Sigmoid colon (tissue), 7 donors: ENCODE results near the gene EAPP. TPM values are rescaled to one million over a fixed set of nuclear protein-coding genes. Genes with fewer than 3 reads are reported as not detected.
A peak's percentile ranks its signal among the peaks of the same experiment; 100 is the strongest.

Source experiments
- DNase-seq: peaks from one replicate; pipeline ENCODE4 v3.0.0-alpha.2; 2019
- H3K27ac ChIP-seq, 4 donors: fragments of 200-600 bp; sonication (generic); one replicate each; pipeline ENCODE4 v1.5.1; 2016 to 2019; ENCODE audit warnings: mild to moderate bottlenecking in 1 of 4
- H3K27me3 ChIP-seq, 3 donors: fragments of 200-600 bp; sonication (generic); one replicate each; pipeline ENCODE4 v1.5.1; 2019; ENCODE audit warnings: mild to moderate bottlenecking in 1 of 3
- H3K36me3 ChIP-seq, 4 donors: fragments of 200-600 bp; sonication (generic); one replicate each; pipeline ENCODE4 v1.5.1; 2016 to 2019
- H3K4me1 ChIP-seq, 4 donors: fragments of 200-600 bp; sonication (generic); one replicate each; pipeline ENCODE4 v1.5.1; 2017 to 2019
- H3K4me3 ChIP-seq, 4 donors: fragments of 200-600 bp; sonication (generic); one replicate each; pipeline ENCODE4 v1.5.1; 2017 to 2019; ENCODE audit warnings: mild to moderate bottlenecking in 2 of 4, moderate library complexity in 1 of 4
- H3K9me3 ChIP-seq, 4 donors: fragments of 200-600 bp in 3 of 4; sonication (generic) in 3 of 4; one replicate each; pipeline versions ENCODE4 v1.5.1 to v1.6.1; 2013 to 2019
- CTCF ChIP-seq, 4 experiments: fragments of 450-650 bp in 3 of 4; fragments of 200-600 bp in 1 of 4; IDR thresholded peaks; one replicate each; pipeline ENCODE4 v1.5.1; 2016 to 2019; ENCODE audit warnings: antibody characterized with exemption in 4 of 4, mild to moderate bottlenecking in 3 of 4, moderate library complexity in 2 of 4
- EP300 ChIP-seq, 4 donors: sonication (generic); formaldehyde crosslinking; IDR thresholded peaks; one replicate each; pipeline ENCODE4 v1.6.1; 2017; ENCODE audit warnings: antibody characterized with exemption in 4 of 4
- POLR2A ChIP-seq, 2 donors: fragments of 450-650 bp; IDR thresholded peaks; one replicate each; pipeline ENCODE4 v1.6.1; 2016; ENCODE audit warnings: antibody characterized with exemption in 2 of 2, mild to moderate bottlenecking in 2 of 2, moderate library complexity in 2 of 2
- POLR2AphosphoS5 ChIP-seq, 4 donors: sonication (generic); formaldehyde crosslinking; IDR thresholded peaks; one replicate each; pipeline ENCODE4 v1.6.1; 2017; ENCODE audit warnings: antibody characterized with exemption in 4 of 4
- WGBS, 2 donors: extraction: QIAGEN DNeasy Blood & Tissue Kit; methylation state at CpG; one replicate each; pipeline ENCODE4 v1.1.7; 2013; 5-methylcytosine and 5-hydroxymethylcytosine counted together
- intact Hi-C: fragments of 100-400 bp; cut with DNase I; formaldehyde crosslinking; loops from one replicate; pipeline ENCODE4 v1.15.1; 2023
- polyA plus RNA-seq, 3 donors: library from polyadenylated mRNA; stranded (reverse); fragments of 200-250 nt; gene quantifications; one replicate each; pipeline ENCODE4 v1.2.3, GENCODE V29; 2013
- total RNA-seq, 4 donors: library from RNA; depleted of rRNA; stranded (reverse); fragments of >200 nt; gene quantifications; one replicate each; pipeline ENCODE4 v1.1.0, GENCODE V29; 2016
- donor health status: healthy with polysubstance abuse.
- donor health status: Bipolar disorder and iron deficiency.
- donor health status: healthy.

EAPP gene
- total and polyA plus RNA-seq, 7 donors = 25.5 to 133 (median 44.9) TPM

DNA sequence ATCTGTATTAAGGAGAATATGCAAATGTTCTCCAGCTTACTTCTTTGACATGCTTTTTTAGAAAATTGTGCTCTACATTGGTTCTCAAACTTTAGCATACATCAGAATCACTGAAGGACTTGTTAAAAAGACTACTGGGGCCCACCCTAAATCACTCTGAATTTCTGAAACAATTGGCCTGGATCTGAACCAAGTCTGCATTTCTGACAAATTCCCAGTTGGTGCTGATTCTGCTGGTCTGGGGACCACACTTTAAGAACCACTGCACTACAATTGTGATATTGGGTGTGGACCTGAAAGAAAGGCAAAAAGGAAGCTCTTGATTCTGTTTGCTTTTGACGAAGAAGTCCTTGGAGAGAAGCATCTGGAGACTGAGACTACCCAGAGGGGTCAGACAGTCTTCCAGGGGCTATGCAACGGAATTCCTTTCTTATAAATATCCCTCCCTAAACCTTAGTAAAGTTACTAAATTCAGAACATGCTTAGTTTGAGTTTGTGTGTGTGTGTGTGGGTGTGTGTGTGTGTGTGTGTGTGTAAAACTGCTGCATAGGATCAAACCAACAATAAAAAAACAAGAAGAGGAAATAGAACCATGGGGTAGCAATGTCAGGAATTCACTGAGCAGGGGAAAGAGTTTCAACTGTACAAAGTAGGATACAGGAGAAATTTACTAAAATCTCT is 36.8 kb downstream of the EAPP start:
- DNase-seq = no peak
- no peaks in the 10 kb centered on the region for H3K36me3 ChIP-seq
- no peak overlapping the region for H3K4me3 ChIP-seq
- peak overlapping the region in 1 of 4 donors; percentile 14 for H3K27ac ChIP-seq
- H3K9me3 ChIP-seq = no peaks in the 10 kb centered on the region
- no peaks in the 10 kb centered on the region for H3K27me3 ChIP-seq
- intact Hi-C loops = no loop called here
- H3K4me1 ChIP-seq = peaks cover 0 to 12% (median 7%) of the 10 kb centered on the region in 4 donors
- WGBS, 2 donors = 25 to 47% methylated on average over 2 of the region's 2 CpGs
- TF ChIP-seq POLR2AphosphoS5 (IDR thresholded peaks at IDR 0.05) (no peak), EP300 (IDR thresholded peaks at IDR 0.05) (no peak), CTCF (IDR thresholded peaks at IDR 0.05) (no peak), POLR2A (IDR thresholded peaks at IDR 0.05) (no peak)

- H3K36me3 ChIP-seq = no peaks in the 10 kb centered on the region
- WGBS, 2 donors = 87 to 93% methylated on average over 2 of the region's 2 CpGs
- no peaks in the 10 kb centered on the region for H3K27me3 ChIP-seq
- H3K4me1 ChIP-seq = peaks cover 0 to 19% (median 14%) of the 10 kb centered on the region in 4 donors
- no peaks in the 10 kb centered on the region for H3K9me3 ChIP-seq
- TF ChIP-seq POLR2AphosphoS5 (IDR thresholded peaks at IDR 0.05) (no peak), POLR2A (IDR thresholded peaks at IDR 0.05) (no peak), CTCF (IDR thresholded peaks at IDR 0.05) (no peak), EP300 (IDR thresholded peaks at IDR 0.05) (no peak)
- H3K4me3 ChIP-seq = no peak overlapping the region
- intact Hi-C loops = no loop called here
- no peak overlapping the region for H3K27ac ChIP-seq
- DNase-seq = no peak
Observed at GRCh38 chr14:34502001-34502400, 37.5 kb downstream of the EAPP start.

DNA sequence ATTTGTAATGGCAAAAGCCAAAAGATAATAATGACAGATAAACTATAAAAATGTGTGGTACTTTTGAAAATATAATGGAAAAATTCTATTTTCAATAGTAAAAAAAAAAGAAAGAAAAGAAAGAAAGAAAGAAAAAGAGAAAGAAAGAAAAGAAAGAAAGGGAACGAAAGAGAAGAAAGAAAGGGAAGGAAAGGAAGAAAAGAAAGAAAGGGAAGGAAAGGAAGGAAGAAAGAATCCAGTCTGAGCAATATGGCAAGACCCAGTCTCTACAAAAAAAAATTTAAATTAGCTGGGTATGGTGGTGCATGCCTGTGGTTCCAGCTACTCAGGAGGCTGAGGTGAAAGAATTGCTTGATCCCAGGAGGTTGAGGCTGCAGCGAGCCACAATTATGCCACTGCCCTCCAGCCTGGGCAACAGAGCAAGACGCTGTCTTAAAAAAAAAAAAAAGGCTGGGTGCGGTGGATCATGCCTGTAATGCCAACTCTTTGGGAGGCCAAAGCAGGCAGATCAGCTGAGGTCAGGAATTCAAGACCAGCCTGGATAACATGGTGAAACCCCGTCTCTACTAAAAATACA is 38.4 kb downstream of the EAPP start:
- H3K27me3 ChIP-seq = no peaks in the 10 kb centered on the region
- no peak overlapping the region for H3K4me3 ChIP-seq
- no peaks in the 10 kb centered on the region for H3K9me3 ChIP-seq
- 95 to 97% methylated on average over 4 to 5 of the region's 5 CpGs for WGBS, 2 donors
- intact Hi-C loops = no loop called here
- peaks cover 0 to 27% (median 23%) of the 10 kb centered on the region in 4 donors for H3K4me1 ChIP-seq
- H3K27ac ChIP-seq = no peak overlapping the region
- DNase-seq = no peak
- H3K36me3 ChIP-seq = no peaks in the 10 kb centered on the region
- no peak for TF ChIP-seq POLR2AphosphoS5 (IDR thresholded peaks at IDR 0.05)
- no peak for TF ChIP-seq EP300 (IDR thresholded peaks at IDR 0.05)
- no peak for TF ChIP-seq POLR2A (IDR thresholded peaks at IDR 0.05)
- no peak for TF ChIP-seq CTCF (IDR thresholded peaks at IDR 0.05)

GRCh38 chr14:34498684-34499412 is 40.7 kb downstream of the EAPP start:
- Histone ChIP-seq H3K9me3 (no peaks in the 10 kb centered on the region), H3K36me3 (no peaks in the 10 kb centered on the region), H3K4me1 (peaks cover 0 to 27% (median 25%) of the 10 kb centered on the region in 4 donors), H3K4me3 (no peak overlapping the region), H3K27me3 (no peaks in the 10 kb centered on the region), H3K27ac (peak overlapping the region in 2 of 4 donors; percentile 85 to 88)
- 72 to 90% methylated on average over 6 of the region's 6 CpGs for WGBS, 2 donors
- no peak for TF ChIP-seq POLR2A (IDR thresholded peaks at IDR 0.05)
- peak in 2 of 4 experiments; percentile 19 to 59 for TF ChIP-seq CTCF (IDR thresholded peaks at IDR 0.05)
- DNase-seq = no peak
- intact Hi-C loops = loop anchor here (5.0 kb wide), 1 partner anchor 38 kb away; the partner anchor contains the start of gene EAPP
